Stromal cell of bone marrow (primary cell): ENCODE results near the gene SCGB1C2.

ENCODE experiments used
- DNase-seq: peaks from one replicate; pipeline ENCODE4 v3.0.0-alpha.2; 2012; ENCODE audit warnings: low read depth

Gene SCGB1C2

GRCh38 chr17:172401-172800 lies 35.0 kb downstream of the SCGB1C2 start:
- no peak for DNase-seq

GRCh38 chr17:173166-173911 lies 36.0 kb downstream of the SCGB1C2 start:
- DNase-seq = no peak

GRCh38 chr17:177155-177554 lies 39.8 kb downstream of the SCGB1C2 start:
- no peak for DNase-seq

- DNase-seq = no peak
Measured at GRCh38 chr17:177762-178161, 40.4 kb downstream of the SCGB1C2 start.

- no peak for DNase-seq
Measured at GRCh38 chr17:178292-179065, 41.1 kb downstream of the SCGB1C2 start.

- no peak for DNase-seq
Measured at GRCh38 chr17:179066-179432, 41.7 kb downstream of the SCGB1C2 start.

- DNase-seq = no peak
Measured at GRCh38 chr17:179781-180380, 42.5 kb downstream of the SCGB1C2 start.

GRCh38 chr17:180381-181244 lies 43.2 kb downstream of the SCGB1C2 start:
- no peak for DNase-seq

- peak; percentile 7 for DNase-seq
Measured at GRCh38 chr17:181245-182049, 44.1 kb downstream of the SCGB1C2 start, which contains the start of gene DOC2B. DOC2B (minus strand) TSS chr17:181650; CDS start chr17:181479, 171 bp downstream.

- no peak for DNase-seq
Measured at GRCh38 chr17:182050-182751, 44.8 kb downstream of the SCGB1C2 start.

- no peak for DNase-seq
Measured at GRCh38 chr17:183021-183420, 45.7 kb downstream of the SCGB1C2 start.

GRCh38 chr17:185445-186138 lies 48.2 kb downstream of the SCGB1C2 start:
- DNase-seq = no peak

- no peak for DNase-seq
Measured at GRCh38 chr17:187130-187529, 49.8 kb downstream of the SCGB1C2 start.
